Measurements from ENCODE around the gene PIH1D2.

DNA sequence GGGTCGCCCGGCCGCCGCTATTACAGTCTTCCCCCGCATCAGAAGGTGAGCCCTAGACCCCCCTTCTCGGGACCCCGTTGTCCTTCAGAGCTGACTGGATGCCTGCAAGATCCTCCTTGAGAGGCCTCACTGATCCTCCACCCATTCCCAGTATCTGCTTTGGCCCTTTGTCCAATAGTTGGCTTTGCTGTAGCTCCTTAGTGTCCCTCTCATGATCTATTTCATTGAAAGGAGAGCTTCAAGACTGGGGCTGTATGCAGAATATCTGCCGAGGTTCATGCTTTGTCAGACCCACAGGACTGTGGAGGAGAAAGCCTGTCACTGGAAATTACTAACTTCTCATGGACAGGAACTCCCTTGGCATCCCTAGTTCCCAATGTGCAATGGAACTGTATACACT lies 48.1 kb downstream of the PIH1D2 start:
- TF ChIP-seq, protein P1, sequence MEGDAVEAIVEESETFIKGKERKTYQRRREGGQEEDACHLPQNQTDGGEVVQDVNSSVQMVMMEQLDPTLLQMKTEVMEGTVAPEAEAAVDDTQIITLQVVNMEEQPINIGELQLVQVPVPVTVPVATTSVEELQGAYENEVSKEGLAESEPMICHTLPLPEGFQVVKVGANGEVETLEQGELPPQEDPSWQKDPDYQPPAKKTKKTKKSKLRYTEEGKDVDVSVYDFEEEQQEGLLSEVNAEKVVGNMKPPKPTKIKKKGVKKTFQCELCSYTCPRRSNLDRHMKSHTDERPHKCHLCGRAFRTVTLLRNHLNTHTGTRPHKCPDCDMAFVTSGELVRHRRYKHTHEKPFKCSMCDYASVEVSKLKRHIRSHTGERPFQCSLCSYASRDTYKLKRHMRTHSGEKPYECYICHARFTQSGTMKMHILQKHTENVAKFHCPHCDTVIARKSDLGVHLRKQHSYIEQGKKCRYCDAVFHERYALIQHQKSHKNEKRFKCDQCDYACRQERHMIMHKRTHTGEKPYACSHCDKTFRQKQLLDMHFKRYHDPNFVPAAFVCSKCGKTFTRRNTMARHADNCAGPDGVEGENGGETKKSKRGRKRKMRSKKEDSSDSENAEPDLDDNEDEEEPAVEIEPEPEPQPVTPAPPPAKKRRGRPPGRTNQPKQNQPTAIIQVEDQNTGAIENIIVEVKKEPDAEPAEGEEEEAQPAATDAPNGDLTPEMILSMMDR (conservative IDR thresholded peaks at IDR 0.05; ENCODE audit: low read depth, low read length): no peak
- TF ChIP-seq EZH2phosphoT487 (IDR thresholded peaks at IDR 0.05; ENCODE audit: borderline replicate concordance, low read length): no peak
